Neuronal stem cell (in vitro differentiated cells): ENCODE data around the gene SLC39A3.

ENCODE experiments used
- DNase-seq: peaks from one replicate; pipeline ENCODE4 v3.0.0-alpha.2; 2013; ENCODE audit warnings: low spot score
- H2AFZ ChIP-seq: one replicate; pipeline ENCODE4 v1.6.1; 2013; ENCODE audit warnings: mild to moderate bottlenecking, low read length, inconsistent platforms
- H2AK5ac ChIP-seq: 2 replicates; pipeline ENCODE4 v1.6.1; 2013; ENCODE audit warnings: low read depth, mild to moderate bottlenecking, inconsistent platforms, low read length, moderate library complexity, mixed read lengths
- H2BK120ac ChIP-seq: 2 replicates; pipeline ENCODE4 v1.6.1; 2013; ENCODE audit warnings: low read depth, mild to moderate bottlenecking, inconsistent platforms, low read length, moderate library complexity, mixed read lengths
- H2BK12ac ChIP-seq: one replicate; pipeline ENCODE4 v1.6.1; 2013; ENCODE audit warnings: low read length, inconsistent platforms
- H2BK15ac ChIP-seq: 2 replicates; pipeline ENCODE4 v1.6.1; 2013; ENCODE audit warnings: mild to moderate bottlenecking, low read length, inconsistent platforms, mixed read lengths
- H2BK5ac ChIP-seq: one replicate; pipeline ENCODE4 v1.6.1; 2013; ENCODE audit warnings: inconsistent platforms, mild to moderate bottlenecking, low read length, moderate library complexity
- H3K14ac ChIP-seq: one replicate; pipeline ENCODE4 v1.6.1; 2013; ENCODE audit warnings: low read length, inconsistent platforms
- H3K18ac ChIP-seq: 2 replicates; pipeline ENCODE4 v1.6.1; 2013; ENCODE audit warnings: low read length, inconsistent platforms
- H3K23ac ChIP-seq: 2 replicates; pipeline ENCODE4 v1.6.1; 2013; ENCODE audit warnings: low read depth, mild to moderate bottlenecking, mixed read lengths, low read length, inconsistent platforms; ENCODE audit not compliant: poor library complexity
- H3K27ac ChIP-seq: replicated peaks from 3 replicates; pipeline ENCODE4 v1.5.1; 2013; ENCODE audit warnings: low read length, inconsistent platforms
- H3K27me3 ChIP-seq, 3 experiments: 2 replicates each; pipeline ENCODE4 v1.6.1; 2013; ENCODE audit warnings: low read length in 3 of 3, mild to moderate bottlenecking in 2 of 3, inconsistent platforms in 1 of 3, low read depth in 1 of 3, mixed read lengths in 1 of 3, moderate library complexity in 1 of 3; ENCODE audit not compliant: control insufficient read depth in 3 of 3, insufficient read depth in 3 of 3
- H3K36me3 ChIP-seq, 2 donors: replicated peaks in 1 of 2; 2 replicates each; pipeline ENCODE4 v1.6.1; 2013; ENCODE audit warnings: low read length in 2 of 2; ENCODE audit not compliant: control insufficient read depth in 2 of 2, insufficient read depth in 2 of 2
- H3K4ac ChIP-seq: 2 replicates; pipeline ENCODE4 v1.6.1; 2013; ENCODE audit warnings: inconsistent platforms, mild to moderate bottlenecking, low read length, moderate library complexity
- H3K4me1 ChIP-seq, 2 donors: 1 replicate in 1 of 2; 2 replicates in 1 of 2; pipeline ENCODE4 v1.6.1; 2013; ENCODE audit warnings: low read length in 2 of 2, low read depth in 1 of 2; ENCODE audit not compliant: control insufficient read depth in 2 of 2, insufficient read depth in 1 of 2
- H3K4me2 ChIP-seq: one replicate; pipeline ENCODE4 v1.6.1; 2013; ENCODE audit warnings: mild to moderate bottlenecking, low read length, inconsistent platforms; ENCODE audit not compliant: insufficient read depth, poor library complexity, severe bottlenecking
- H3K4me3 ChIP-seq, 2 donors: 2 replicates each; pipeline ENCODE4 v1.5.1; 2013; ENCODE audit warnings: low read length in 2 of 2, mild to moderate bottlenecking in 2 of 2, inconsistent platforms in 1 of 2, moderate library complexity in 1 of 2
- H3K79me1 ChIP-seq: one replicate; pipeline ENCODE4 v1.6.1; 2013; ENCODE audit warnings: low read depth, mild to moderate bottlenecking, inconsistent platforms, low read length, moderate library complexity
- H3K9ac ChIP-seq: one replicate; pipeline ENCODE4 v1.6.1; 2013; ENCODE audit warnings: mild to moderate bottlenecking, low read depth, low read length, inconsistent platforms; ENCODE audit not compliant: poor library complexity
- H3K9me3 ChIP-seq, 2 donors: replicated peaks in 1 of 2; 2 replicates each; pipeline versions ENCODE3 to v1.6.1; 2013; ENCODE audit warnings: low read length in 2 of 2, mild to moderate bottlenecking in 2 of 2, inconsistent platforms in 1 of 2, low read depth in 1 of 2, mixed read lengths in 1 of 2, moderate library complexity in 1 of 2; ENCODE audit not compliant: control insufficient read depth in 2 of 2, insufficient read depth in 1 of 2
- H4K8ac ChIP-seq: one replicate; pipeline ENCODE4 v1.6.1; 2013; ENCODE audit warnings: low read depth, mild to moderate bottlenecking, inconsistent platforms, low read length, moderate library complexity
- H4K91ac ChIP-seq: one replicate; pipeline ENCODE4 v1.6.1; 2013; ENCODE audit warnings: low read length, low read depth, mild to moderate bottlenecking, inconsistent platforms; ENCODE audit not compliant: poor library complexity
- WGBS, 2 donors: extraction: QIAGEN DNeasy Blood & Tissue Kit; methylation state at CpG; one replicate each; pipeline ENCODE4 v1.1.7; 2013; ENCODE audit warnings: missing lambda C conversion rate in 2 of 2, mixed read lengths in 1 of 2; ENCODE audit not compliant: insufficient read length in 2 of 2, insufficient replicate concordance in 1 of 2; ENCODE audit errors: extremely low coverage in 2 of 2; 5-methylcytosine and 5-hydroxymethylcytosine counted together

SLC39A3 gene

DNA sequence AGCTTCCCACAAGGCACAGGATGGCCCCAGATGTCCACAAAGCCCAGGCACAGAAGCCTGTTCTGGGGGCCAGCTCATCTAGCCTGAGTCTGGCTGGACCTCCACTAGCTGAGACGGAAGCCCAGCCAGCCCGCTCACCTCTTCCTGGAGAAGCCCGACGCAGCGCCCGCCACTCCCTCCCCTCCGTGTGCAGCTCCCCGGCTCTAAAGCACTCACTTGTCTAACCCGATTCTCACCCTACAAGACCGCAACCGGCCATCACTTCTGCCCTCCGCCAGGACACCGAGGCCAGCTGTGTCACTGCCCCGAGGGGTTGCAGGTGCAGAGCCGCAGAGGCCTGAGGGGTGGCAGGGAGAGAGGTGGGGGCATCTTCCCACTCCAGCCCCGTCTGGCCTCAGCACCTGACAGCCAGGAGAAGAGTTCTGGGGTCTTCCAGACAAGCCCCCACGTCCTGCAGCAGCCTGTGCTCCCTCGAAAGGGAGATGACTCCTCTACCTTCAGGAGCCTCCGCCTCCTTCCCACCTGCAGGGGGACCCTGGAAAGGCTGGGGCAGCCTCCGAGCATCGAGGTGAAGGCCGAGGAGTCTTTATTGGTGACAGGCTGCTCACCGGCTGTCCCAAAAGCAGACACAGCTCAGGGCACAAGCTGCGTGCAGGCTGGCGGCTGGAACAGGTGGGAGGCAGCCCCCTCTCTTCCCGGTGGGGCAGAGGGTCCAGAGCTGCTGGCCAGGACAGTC, 12.7 kb downstream of the SLC39A3 start:
- Histone ChIP-seq H3K4me1 (peaks cover 0 to 9% of the 10 kb centered on the region in 2 donors), H2BK5ac (peak overlapping the region; percentile 48), H3K27ac (no peak overlapping the region), H3K23ac (peak overlapping the region; percentile 89), H3K14ac (peak overlapping the region; percentile 75), H4K91ac (no peak overlapping the region), H3K18ac (peak overlapping the region; percentile 80), H2AFZ (peak overlapping the region; percentile 12), H3K27me3 (peaks cover under 1 to 37% (median 10%) of the 10 kb centered on the region in 3 experiments), H3K4me2 (no peak overlapping the region), H4K8ac (no peak overlapping the region), H3K9me3 (peaks cover 0 to 1% of the 10 kb centered on the region in 2 donors), H2BK120ac (no peak overlapping the region), H3K36me3 (peaks cover 0 to 5% of the 10 kb centered on the region in 2 donors), H3K9ac (peak overlapping the region; percentile 4), H2AK5ac (no peak overlapping the region), H3K4ac (no peak overlapping the region), H3K4me3 (no peak overlapping the region), H3K79me1 (no peaks in the 10 kb centered on the region), H2BK12ac (peak overlapping the region; percentile 90), H2BK15ac (no peak overlapping the region)
- no CpG with 5 or more reads among the region's 26 CpGs for WGBS, 2 donors
- no peak for DNase-seq

DNA sequence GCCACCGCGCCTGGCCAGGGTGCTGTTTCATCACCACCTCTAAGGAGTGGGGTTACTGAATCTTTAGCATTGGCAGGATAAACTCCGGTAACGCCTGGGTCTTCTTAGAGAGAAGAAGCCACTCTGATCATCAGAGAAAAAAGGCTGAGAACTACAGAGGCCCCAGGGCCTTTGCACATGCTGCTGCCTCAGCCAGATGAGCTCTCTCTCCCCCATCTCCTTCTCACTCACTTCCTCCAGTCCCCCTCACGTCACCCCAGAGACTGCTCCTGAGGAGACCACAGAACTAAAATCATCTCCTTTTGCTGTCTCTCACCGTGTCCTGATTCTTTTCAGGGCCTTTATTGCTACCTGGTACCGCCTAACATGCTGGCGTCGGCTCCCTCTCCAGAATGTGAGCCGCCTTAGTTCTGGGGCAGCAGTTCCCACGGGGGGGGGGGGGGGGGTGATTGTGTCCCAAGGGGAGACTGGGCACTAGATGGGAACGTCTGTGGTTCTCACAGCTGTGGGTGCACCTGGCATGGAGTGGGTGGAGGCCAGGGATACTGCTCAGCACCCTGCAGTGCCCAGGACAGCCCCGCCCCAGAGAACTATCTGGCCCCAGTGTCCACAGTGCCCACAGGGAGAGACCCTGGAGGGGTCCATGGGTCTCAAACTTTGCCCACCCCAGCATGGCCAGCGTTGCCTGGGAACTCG, 13.5 kb downstream of the SLC39A3 start:
- H3K4ac ChIP-seq: no peak overlapping the region
- H3K27ac ChIP-seq: no peak overlapping the region
- no peak overlapping the region for H4K91ac ChIP-seq

DNA sequence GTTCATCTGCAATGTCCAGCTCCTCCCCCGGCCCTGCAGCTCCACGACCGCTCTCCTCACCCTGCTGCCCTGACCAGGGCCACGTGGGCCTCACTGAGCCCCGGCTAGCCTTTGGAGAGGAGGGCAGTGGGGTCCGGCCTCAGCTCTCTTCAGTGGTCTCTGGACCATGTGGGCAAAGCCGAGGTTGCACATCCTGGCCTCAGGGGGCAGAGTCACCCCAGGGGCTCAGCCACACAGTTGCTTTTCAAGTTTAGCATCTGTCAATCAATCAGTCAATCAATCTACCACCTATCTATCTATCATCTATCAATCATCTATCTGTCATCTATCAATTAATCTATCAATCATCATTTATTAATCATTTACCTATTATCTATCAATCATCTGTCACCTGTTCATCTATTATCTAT, 15.7 kb downstream of the SLC39A3 start:
- Histone ChIP-seq H3K4me3 (no peak overlapping the region), H3K9ac (peak overlapping the region; percentile 77), H3K14ac (no peak overlapping the region), H3K9me3 (peaks cover 0 to 1% of the 10 kb centered on the region in 2 donors), H2BK120ac (no peak overlapping the region), H4K8ac (no peak overlapping the region), H3K79me1 (no peaks in the 10 kb centered on the region), H4K91ac (no peak overlapping the region), H2BK15ac (no peak overlapping the region), H2BK12ac (no peak overlapping the region), H2AFZ (no peak overlapping the region), H3K36me3 (no peaks in the 10 kb centered on the region), H3K27me3 (peaks cover 2 to 43% (median 23%) of the 10 kb centered on the region in 3 experiments), H3K18ac (no peak overlapping the region), H2BK5ac (no peak overlapping the region), H3K27ac (no peak overlapping the region), H3K4me1 (peaks cover 9 to 12% of the 10 kb centered on the region in 2 donors), H3K23ac (no peak overlapping the region), H3K4ac (no peak overlapping the region), H3K4me2 (no peak overlapping the region), H2AK5ac (no peak overlapping the region)
- DNase-seq: no peak
- no CpG with 5 or more reads among the region's 7 CpGs for WGBS, 2 donors

More for the DNA sequence above, 13.5 kb downstream of the SLC39A3 start:
- H3K9me3 ChIP-seq: peaks cover 0 to 1% of the 10 kb centered on the region in 2 donors
- no peak for DNase-seq
- H3K4me3 ChIP-seq: no peak overlapping the region
- H3K27me3 ChIP-seq: peaks cover 2 to 43% (median 17%) of the 10 kb centered on the region in 3 experiments
- no peak overlapping the region for H3K23ac ChIP-seq
- no peak overlapping the region for H3K4me2 ChIP-seq
- H3K79me1 ChIP-seq: no peaks in the 10 kb centered on the region
- no peak overlapping the region for H2BK12ac ChIP-seq
- peak overlapping the region; percentile 12 for H2AFZ ChIP-seq
- no peaks in the 10 kb centered on the region for H3K36me3 ChIP-seq
- no peak overlapping the region for H3K9ac ChIP-seq
- H4K8ac ChIP-seq: no peak overlapping the region
- no peak overlapping the region for H3K14ac ChIP-seq
- H2BK15ac ChIP-seq: no peak overlapping the region
- peak overlapping the region; percentile 48 for H2BK5ac ChIP-seq
- H3K18ac ChIP-seq: no peak overlapping the region
- no peak overlapping the region for H2AK5ac ChIP-seq
- no CpG with 5 or more reads among the region's 15 CpGs for WGBS, 2 donors
- peaks cover 1 to 2% of the 10 kb centered on the region in 2 donors for H3K4me1 ChIP-seq
- H2BK120ac ChIP-seq: no peak overlapping the region

DNA sequence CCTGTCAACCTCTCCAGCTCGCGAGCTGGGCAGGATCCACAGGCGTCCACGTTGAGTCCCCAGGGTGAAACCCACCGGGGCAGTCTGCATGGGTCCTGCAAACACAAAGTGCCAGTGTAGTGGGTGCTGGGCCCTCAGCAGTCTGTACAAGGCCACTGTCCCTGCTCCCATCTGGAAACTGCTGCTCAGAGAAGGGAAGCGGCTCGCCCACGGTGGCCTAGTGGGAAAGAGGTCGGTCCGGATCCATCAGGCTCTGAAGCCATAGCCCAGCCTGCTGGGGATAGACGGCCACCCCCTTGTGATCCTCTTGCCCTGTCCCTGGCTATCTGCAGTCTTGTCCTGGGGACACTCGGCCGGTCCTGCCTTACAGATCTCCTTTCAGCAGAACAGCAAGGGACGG, 16.1 kb downstream of the SLC39A3 start:
- no peak overlapping the region for H3K4ac ChIP-seq
- no peak overlapping the region for H3K18ac ChIP-seq
- H2BK12ac ChIP-seq: no peak overlapping the region
- H2BK5ac ChIP-seq: no peak overlapping the region
- no peak overlapping the region for H3K27ac ChIP-seq
- no peak overlapping the region for H3K4me2 ChIP-seq
- H2BK120ac ChIP-seq: no peak overlapping the region
- H2AFZ ChIP-seq: no peak overlapping the region
- H4K91ac ChIP-seq: no peak overlapping the region
- H3K9me3 ChIP-seq: peaks cover 0 to 1% of the 10 kb centered on the region in 2 donors
- no peak for DNase-seq
- H3K36me3 ChIP-seq: no peaks in the 10 kb centered on the region
- no CpG with 5 or more reads among the region's 14 CpGs for WGBS, 2 donors
- H2BK15ac ChIP-seq: no peak overlapping the region
- H2AK5ac ChIP-seq: no peak overlapping the region
- no peak overlapping the region for H4K8ac ChIP-seq
- H3K27me3 ChIP-seq: peaks cover 2 to 43% (median 23%) of the 10 kb centered on the region in 3 experiments
- H3K9ac ChIP-seq: no peak overlapping the region
- H3K79me1 ChIP-seq: no peaks in the 10 kb centered on the region
- H3K14ac ChIP-seq: peak overlapping the region; percentile 31
- H3K23ac ChIP-seq: no peak overlapping the region
- H3K4me1 ChIP-seq: peaks cover 9 to 12% of the 10 kb centered on the region in 2 donors
- H3K4me3 ChIP-seq: no peak overlapping the region
